Right forelimb (tissue), 1 donor: Measurements from ENCODE around the gene HSPBP1.

ENCODE experiments used
- DNase-seq: peaks from one replicate; pipeline ENCODE4 v3.0.0-alpha.2; 2018

HSPBP1 gene

DNA sequence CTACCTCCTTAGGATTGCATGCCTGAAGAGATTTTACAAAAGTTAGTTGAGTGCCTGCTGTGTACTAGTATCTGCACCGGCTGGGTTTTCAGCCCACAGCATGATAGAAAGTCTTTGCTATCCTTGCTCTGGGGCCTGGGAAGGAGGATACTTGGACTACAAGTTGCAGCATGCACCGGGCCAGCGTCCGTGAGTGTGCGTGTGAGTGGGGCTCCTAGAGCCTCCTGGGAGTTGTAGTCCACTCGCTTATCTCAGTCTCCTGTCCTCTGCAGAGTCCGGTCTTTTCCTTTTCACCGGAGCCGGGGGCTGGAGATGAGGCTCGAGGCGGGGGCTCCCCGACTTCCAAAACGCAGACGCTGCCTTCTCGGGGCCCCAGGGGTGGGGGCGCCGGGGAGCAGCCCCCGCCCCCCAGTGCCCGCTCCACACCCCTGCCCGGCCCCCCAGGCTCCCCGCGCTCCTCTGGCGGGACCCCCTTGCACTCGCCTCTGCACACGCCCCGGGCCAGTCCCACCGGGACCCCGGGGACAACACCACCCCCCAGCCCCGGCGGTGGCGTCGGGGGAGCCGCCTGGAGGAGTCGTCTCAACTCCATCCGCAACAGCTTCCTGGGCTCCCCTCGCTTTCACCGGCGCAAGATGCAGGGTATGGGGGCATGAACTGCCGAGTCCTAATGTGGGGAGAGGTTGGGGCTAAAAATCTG is 24.5 kb upstream of the HSPBP1 start:
- no peak for DNase-seq

DNA sequence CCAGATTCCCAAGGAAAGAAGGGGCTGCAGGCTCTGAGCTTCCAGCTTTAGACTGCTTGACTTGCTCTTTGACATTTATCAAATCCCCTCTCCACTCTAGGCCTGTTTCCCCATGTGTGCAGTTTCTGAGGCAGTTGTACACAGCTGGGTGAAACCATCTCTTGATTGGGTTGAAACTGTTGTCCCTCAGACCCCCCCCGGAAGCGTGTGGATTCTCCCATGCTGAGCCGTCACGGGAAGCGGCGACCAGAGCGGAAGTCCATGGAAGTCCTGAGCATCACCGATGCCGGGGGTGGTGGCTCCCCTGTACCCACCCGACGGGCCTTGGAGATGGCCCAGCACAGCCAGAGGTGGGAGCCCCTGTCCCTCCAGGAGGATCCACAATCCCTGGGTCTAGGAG is 23.6 kb upstream of the HSPBP1 start:
- no peak for DNase-seq

DNA sequence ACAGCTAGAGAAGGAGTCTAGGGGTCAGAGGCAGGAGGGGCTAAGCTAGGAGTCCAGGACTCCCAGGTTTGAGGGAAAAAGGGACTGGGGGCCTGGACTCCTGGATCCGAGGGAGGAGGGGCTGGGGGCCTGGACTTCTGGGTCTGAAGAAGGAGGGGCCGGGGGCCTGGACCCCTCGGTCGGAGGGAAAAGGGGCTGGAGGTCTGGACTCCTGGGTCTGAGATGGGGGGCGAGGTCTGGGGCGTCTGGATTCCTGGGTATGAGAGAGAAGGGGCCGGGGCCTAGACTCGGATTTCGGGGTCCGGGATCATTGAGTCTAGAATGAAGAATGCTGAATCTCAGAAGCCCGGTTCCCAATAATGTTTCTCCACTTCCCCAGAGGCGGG is 22.4 kb upstream of the HSPBP1 start:
- no peak for DNase-seq

DNA sequence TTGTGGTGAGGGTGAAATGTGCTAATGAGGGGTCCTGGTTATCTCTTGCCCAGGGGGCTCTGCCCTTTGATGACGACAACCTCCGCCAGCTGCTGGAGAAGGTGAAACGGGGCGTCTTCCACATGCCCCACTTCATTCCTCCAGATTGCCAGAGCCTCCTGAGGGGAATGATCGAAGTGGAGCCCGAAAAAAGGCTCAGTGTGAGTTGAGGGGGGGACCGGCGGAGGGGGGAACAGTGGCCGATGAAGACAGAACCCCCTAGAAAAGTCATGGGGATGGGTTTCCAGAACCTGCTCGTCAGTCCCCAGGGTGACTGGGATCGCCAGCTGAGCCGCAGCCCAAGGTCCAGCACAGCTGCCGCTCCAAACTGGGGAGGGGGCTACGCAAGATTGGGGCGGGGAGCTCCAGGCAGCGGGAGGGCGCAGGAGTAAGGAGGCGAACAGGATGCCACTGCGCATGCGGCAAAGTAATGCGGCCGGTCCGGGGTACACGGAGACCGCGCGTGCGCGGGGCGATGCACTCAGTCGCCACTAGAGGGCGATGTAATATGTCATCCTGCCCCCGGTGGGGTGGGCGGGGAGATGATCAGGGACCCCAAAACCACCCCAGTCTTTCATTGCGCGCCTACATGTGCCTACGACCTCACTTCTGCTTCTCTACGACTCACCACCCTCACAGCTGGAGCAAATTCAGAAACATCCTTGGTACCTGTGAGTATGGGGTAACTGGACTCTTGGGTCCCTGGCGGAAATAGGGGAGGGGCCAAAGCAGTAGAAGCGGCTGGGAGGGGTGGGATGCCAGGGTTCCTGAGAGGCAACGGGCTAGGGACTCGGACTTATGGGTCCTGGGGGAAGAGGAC is 21.8 kb upstream of the HSPBP1 start:
- DNase-seq, result peak; percentile 95

DNA sequence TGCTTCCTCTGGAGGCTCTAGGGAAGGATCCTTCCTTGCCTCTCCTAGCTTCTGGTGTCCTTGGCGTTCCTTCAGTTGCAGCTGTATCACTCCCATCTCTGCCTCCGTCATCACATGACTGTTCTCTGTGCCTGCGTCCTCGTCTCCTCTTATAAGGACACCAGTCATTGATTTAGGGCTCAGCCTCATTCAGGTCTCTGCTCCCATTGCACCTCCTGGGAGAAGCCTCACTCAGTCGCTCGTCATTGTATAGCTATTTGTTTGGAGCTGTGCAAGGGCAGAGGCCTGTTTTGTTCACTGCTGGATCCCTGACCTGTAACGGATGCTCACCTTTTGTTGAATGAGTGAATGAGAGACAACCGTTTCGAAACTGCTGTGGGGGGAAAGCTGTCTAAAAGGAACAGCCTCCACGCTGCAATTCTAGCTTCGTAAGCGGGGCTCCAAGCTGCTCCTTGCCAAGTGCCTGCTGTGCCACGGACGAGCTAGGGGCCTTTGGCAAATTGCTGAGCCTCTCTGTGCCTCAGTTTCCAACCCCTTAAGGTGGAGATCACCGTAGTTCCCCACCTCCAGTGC is 21.1 kb upstream of the HSPBP1 start:
- no peak for DNase-seq

DNA sequence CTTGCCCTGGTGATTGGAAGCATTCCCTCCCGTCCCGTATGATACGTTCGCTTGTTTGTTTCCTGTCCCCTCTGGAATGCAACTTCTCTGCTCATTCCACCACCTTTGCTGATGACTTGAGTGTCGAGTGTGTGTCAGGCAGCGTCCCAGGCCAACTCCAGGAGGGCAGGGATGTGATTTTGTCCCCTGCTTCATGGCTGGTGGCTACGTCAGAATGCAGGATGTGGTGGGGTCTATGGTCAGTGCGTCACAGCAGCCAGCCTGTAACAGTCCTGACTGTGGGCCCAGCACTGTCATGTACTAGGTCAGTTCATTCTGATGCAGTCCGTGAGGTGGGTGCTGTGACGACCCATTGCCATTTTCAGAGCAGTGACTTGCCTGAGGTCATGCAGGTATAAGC is 20.1 kb upstream of the HSPBP1 start:
- no peak for DNase-seq

DNA sequence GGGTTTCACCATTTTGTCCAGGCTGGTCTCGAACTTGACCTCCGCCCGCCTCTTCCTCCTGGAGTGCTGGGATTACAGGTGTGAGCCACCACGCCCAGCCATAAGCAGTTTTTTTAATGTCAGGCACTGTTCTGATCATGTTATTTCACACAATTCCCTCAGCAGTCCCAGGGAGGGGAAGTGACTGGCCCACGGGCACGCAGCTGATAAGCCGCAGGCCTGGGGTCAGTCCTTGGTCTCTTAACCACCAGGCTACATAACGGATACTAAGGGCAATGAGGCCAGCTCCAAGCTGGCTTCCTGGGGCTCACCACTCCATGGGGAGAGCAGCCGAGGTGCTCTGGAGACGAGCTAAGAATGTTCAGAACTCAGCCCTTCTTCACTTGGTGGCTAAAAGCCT is 17.4 kb upstream of the HSPBP1 start:
- no peak for DNase-seq

DNA sequence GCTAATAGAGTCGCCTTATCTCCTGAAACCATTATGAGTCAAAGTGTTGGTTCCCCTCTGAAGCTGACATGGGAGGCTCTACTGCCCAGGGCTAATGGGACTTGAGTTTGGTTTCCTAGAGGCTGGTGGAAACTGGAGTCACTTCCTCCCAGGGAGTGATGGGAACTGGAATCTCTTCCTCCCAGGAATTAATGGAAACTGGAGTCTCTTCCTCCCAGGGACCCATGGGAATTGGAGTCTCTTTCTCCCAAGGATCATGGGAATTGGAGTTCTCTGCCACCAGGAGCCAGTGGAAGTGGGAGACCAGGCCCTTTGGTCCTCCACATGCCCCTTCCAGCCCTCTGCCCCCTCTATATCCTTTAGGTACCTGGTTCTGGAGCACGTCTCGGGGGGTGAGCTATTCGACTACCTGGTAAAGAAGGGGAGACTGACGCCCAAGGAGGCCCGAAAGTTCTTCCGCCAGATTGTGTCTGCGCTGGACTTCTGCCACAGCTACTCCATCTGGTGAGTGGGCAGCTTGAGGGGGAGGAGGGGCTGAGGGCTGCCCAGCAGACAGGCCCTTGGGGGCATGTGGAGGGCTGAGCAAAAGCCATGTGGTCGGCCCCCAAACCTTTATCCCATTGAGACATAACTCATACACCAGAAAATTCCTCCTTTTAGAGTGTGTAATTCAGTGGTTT is 9.3 kb upstream of the HSPBP1 start:
- no peak for DNase-seq

DNA sequence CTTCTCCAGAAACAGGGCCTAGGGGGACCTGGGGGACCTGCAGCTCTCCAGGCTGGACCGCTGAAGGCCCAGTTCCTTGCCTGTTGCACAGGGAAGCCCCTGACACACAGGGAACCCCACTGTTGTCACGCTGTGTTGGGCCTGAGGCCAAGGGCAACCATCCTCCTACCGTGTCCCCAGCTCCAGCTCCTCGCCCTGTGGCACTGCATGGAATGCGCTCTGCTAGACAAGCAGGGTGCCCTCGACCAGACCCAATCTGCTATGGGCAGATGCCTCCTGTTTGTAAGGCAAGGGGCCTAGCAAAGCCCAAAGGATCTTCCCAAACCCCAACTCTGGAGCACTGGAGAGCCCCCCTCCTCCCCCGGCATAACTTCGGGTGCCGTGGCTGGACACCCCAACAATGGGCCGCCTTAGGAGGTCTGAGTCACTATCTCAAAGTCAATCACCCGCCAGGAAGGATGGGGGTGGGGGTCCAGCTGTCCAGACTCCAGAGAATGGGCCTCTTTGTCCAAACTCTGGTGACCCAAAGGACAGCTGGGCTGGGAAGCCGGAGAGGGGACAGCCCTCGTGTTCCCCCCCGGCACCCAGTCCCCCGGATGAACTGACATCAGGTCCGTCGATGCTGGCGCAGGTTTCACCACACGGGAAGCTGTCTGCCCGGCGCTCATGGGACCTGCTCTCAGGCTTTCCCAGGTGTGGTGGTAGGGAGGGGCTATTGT is 7.6 kb upstream of the HSPBP1 start:
- DNase-seq, result no peak

DNA sequence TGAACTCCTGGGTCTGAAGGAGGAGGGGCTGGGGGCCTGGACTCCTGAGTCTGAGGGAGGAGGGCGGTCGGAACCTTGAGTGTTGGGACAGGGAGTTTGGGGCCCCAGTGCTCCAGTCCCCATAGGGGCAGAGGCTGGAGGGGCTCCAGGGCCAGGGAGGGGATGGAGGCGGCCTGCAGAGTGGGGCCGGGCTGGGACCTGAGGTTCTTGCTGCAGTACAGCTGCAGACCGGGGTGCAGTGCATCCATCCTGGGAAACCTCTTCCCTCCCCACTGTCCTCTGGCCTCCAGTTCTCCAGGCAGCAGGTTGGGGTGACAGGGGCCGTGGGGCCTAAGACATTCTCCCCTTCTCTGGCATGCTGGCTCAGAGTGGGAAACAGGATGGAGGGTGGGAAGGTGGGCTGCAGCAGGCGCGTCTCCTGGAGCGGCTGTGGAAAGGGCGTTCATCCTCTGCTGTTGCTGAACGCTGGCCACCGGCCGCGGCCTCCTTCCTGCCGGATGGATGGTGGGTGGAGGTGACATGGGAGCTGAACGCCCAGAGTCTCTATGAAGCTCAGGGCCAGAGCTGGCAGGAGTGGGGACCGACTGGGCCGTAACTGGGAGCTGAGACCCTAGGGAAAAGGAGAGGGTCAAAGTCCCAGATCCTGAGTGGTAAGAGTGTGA is 5.5 kb upstream of the HSPBP1 start:
- peak; percentile 58 for DNase-seq

DNA sequence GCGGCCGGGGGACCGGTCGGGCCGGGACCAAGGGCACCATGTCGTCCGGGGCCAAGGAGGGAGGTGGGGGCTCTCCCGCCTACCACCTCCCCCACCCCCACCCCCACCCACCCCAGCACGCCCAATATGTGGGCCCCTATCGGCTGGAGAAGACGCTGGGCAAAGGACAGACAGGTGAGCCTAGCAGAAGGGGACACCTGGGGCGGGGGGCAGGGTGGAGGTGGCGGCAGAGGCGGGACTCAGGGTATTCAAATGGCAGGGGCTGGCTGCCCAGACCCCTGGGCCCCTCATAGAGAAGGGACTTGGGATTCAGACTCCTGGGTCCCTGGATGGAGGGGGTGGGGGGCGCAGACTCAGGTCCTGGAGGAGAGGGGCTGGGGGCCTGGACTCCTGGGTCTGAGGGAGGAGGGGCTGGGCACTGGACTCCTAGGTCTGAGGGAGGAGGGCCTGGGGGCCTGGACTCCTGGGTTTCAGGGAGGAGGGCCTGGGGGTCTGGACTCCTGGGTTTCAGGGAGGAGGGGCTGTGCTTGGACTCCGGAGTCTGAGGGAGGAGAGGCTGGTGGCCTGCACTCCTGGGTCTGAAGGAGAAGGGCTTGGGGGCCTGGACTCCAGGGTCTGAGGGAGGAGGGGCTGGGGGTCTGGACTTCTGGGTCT is 4.6 kb upstream of the HSPBP1 start:
- no peak for DNase-seq

DNA sequence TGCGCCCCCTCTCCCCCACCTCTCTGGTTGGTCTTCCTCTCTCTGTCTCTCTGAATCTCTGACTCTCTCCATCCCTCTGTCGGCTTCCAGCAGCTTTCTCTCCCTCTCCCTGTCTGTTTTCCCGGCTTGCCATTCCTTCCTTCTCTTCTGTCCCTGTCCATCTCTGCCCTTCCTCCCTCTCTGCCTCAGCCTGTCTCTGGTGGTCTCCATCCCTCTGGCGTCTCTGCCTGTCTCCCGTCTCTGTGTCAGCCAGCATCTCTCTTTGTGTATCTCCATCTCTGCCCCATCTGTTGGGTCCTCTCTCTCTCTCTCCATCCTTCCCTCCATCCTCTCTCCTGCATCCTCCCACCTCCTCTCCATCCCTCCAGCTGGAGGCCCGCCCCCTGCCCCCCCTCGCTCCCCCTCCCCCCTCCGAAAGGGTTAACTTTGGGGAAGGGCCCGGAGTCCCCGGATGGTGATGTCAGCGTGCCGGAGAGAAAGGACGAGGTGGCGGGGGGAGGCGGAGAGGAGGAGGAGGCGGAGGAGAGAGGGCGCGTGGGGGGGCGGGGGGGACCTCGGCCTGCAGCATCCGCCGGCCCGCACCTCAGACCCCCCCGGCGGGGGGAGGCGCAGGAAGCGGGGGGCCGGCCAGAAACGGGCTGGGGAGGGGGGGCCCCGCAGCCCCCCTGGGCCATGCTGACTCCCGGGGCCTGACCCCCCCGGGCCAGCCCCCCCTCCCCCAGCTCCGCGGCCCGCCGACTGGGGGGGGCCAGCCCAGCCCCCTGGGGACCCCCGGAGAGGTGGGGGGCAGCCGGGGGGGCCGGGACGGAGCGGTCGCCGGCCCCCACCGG is 3.9 kb upstream of the HSPBP1 start, which contains the start of gene BRSK1:
TSS of gene BRSK1 (plus strand) at position 450 of the 830 bp plus-strand sequence. CDS start 446 bp downstream, outside the sequence.
- DNase-seq, result peak; percentile 88

DNA sequence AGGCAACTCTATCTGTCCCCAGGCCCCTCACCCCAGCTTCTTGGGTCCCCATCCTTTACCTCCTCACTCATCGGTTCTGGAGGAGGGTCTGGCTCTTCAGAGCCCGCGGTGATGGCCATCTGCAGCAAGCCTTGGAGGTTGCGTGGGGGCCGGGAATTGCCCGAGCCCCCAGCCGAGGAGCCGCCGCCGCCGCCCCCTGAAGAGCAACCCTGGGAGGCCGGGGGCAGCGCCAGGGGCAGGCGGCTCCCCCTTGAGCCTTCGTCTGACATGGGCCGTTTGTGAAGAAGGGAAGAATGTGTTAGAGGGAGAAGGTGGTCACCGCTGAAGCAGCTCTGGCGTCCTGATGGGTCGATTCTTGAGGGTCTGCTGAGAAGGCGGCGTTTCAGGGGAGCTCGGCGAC is 570 bp downstream of the HSPBP1 start:
- DNase-seq, result no peak

DNA sequence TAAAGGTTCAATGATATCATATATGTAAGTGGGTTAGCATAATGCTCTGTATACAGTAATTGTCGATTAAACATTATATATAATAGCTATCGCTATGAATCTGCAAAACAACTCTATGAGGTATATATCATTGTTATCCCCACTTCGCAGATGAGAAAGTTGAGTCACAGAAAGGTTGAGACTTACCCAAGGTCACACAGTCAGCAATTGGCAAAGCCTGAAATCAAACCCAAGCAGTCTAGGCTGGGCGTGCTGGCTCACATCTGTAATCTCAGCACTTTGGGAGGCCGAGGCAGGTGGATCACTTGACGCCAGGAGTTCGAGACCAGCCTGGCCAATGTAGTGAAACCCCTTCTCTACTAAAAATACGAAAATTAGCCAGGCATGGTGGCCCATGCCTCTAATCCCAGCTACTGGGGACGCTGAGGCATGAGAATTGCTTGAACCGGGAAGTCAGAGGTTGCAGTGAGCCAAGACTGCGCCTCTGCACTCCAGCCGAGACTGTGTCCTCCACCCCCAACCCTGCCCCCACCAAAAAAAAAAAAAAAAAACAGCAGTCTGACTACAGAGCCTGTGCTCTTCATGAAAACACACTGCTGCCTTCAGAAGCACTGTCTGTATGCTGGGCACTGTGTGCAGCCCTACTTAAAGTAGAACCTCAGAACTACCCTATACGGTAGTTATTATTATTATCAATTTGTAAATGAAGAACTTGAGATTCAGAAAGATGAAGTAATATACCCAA is 1.3 kb downstream of the HSPBP1 start:
- no peak for DNase-seq

DNA sequence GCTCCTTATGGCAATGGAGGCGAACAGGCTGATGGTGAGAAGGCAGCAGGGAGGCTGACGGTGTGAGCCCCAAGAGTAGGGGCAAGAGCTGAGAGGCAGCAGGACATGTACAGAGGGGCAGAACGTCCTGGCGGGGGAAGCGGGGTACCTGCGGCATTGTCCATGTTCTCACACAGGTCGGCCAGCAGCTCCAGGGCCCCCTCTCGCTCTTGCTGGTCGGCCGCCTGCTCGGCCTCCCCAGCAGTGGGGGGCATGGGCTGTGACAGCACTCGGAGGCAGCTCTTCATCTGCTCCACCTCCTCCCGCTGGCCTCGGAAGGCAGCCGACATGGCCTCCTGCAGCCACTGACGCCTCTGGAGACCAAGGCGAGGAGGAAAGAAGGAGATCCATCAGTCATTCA is 2.4 kb downstream of the HSPBP1 start:
- DNase-seq, result no peak

DNA sequence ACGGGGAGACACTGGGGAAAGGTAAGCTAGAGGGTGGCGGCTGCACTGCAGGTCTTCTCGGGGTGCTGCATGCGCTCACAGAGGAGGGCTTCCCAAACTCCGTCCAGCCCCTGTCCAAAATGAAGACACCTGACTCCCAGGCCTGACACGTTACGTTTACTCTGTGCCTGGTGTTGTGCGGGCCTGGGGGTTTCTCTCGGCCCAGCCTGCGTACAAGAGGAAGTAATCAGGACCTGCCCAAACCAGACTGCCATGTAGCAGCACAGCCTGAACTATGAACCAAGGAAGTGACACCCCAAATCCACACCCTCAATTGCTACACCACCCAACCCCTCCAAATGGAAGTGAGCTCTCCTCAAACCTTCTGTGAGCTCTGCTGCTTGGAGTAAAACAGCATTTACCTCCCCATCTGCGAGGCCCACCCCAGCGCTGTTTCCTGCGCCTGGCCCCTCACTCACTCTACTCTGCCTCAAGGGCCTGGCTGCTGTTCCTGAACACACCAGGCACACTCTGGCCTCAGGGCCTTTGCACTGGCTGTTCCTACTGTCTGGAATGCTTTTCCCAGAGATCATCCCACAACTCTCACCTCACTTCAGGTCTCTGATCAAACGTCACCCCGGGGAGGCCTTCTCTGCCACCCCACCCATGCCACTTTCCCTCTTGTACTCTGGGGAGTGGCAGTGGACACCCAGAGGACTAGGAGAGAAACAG is 3.0 kb downstream of the HSPBP1 start:
- DNase-seq, result no peak

DNA sequence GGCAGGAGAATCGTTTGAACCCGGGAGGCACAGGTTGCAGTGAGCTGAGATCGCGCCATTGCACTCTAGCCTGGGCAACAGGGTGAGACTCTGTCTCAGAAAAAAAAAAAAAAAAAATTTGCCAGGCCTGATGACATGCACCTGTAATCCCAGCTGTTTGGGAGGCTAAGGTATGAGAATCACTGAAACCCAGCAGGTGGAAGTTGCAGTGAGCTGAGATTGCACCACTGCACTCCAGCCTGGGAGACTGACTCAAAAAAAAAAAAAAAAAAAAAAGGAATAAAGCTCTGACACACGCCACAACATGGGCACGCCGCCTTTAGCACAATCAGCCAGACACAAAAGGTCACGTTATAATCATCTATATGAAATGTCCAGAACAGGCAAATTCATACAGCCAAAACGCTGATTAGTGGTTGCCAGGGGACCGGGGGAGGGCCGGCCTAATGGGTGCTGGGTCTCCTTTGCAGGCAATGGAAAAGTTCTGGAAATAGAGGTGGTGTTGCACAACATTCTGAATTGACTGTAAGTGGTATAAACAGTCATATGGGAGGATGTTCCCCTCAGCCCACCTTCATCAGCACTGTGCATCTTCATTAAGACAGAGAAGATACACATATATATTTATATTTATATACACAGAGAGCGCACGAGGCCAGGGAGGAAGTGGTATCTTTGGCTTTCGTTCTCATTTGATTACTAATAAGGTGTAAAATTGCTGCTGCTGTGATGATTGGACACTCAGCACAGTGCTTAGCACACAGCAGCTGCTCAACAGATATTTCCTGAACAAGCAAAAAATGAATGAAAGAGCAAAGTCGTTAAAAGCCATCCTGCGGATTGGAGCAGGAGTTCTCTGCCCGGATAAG is 3.8 kb downstream of the HSPBP1 start:
- no peak for DNase-seq
